HepG2 (cell line): ENCODE measurements around the gene TENT4B. TPM values are rescaled to one million over a fixed set of nuclear protein-coding genes. Genes with fewer than 3 reads are reported as not detected.
A peak's percentile ranks its signal among the peaks of the same experiment; 100 is the strongest.

ENCODE experiments used
- BRCA1 ChIP-seq: sonication (generic); formaldehyde crosslinking; IDR thresholded peaks from 2 replicates; pipeline ENCODE4 v1.4.0; 2020; ENCODE audit warnings: missing genetic modification reagents
- CCDC6 ChIP-seq: sonication (generic); formaldehyde crosslinking; IDR thresholded peaks from 2 replicates; pipeline ENCODE4 v1.8.1; 2022; ENCODE audit warnings: mild to moderate bottlenecking, missing genetic modification reagents, moderate library complexity
- EED ChIP-seq: sonication (generic); formaldehyde crosslinking; IDR thresholded peaks from 2 replicates; pipeline ENCODE4 v1.5.0; 2020; ENCODE audit warnings: mild to moderate bottlenecking, missing genetic modification reagents
- GPN1 ChIP-seq: sonication (generic); formaldehyde crosslinking; IDR thresholded peaks from 2 replicates; pipeline ENCODE4 v1.5.1; 2020; ENCODE audit warnings: missing genetic modification reagents, borderline replicate concordance
- MEIS1 ChIP-seq: sonication (generic); formaldehyde crosslinking; IDR thresholded peaks from 2 replicates; pipeline ENCODE4 v1.9.0; 2021; ENCODE audit warnings: mild to moderate bottlenecking, missing genetic modification reagents, moderate library complexity, borderline replicate concordance
- NFRKB ChIP-seq: fragments of 450-650 bp; IDR thresholded peaks from 2 replicates; pipeline ENCODE4 v1.6.1; 2017
- PCBP1 ChIP-seq: fragments of 200-400 bp; formaldehyde crosslinking; IDR thresholded peaks from 2 replicates; pipeline ENCODE4 v1.6.1; 2017; ENCODE audit warnings: mild to moderate bottlenecking, low read depth, low read length, borderline replicate concordance
- SRY ChIP-seq: sonication (generic); formaldehyde crosslinking; IDR thresholded peaks from 2 replicates; pipeline ENCODE4 v1.8.0; 2022; ENCODE audit warnings: mild to moderate bottlenecking, missing genetic modification reagents
- ZC3H13 ChIP-seq: sonication (generic); formaldehyde crosslinking; IDR thresholded peaks from 2 replicates; pipeline ENCODE4 v1.8.1; 2023; ENCODE audit warnings: mild to moderate bottlenecking, missing genetic modification reagents, moderate library complexity
- ZNF20 ChIP-seq: sonication (generic); formaldehyde crosslinking; IDR thresholded peaks from 2 replicates; pipeline ENCODE4 v1.4.0; 2020; ENCODE audit warnings: mild to moderate bottlenecking, moderate library complexity, missing genetic modification reagents
- ZNF563 ChIP-seq: sonication (generic); formaldehyde crosslinking; IDR thresholded peaks from 2 replicates; pipeline ENCODE4 v1.8.0; 2022; ENCODE audit warnings: mild to moderate bottlenecking, moderate library complexity, missing genetic modification reagents
- ZNF747 ChIP-seq: sonication (generic); formaldehyde crosslinking; IDR thresholded peaks from 2 replicates; pipeline ENCODE4 v1.8.1; 2023; ENCODE audit warnings: missing genetic modification reagents, mild to moderate bottlenecking, borderline replicate concordance
- ZSCAN25 ChIP-seq: sonication (generic); formaldehyde crosslinking; IDR thresholded peaks from 2 replicates; pipeline ENCODE4 v1.8.0; 2022; ENCODE audit warnings: mild to moderate bottlenecking, missing genetic modification reagents
- polyA plus RNA-seq, 8 experiments: library from polyadenylated mRNA; depleted of rRNA in 3 of 8; stranded (reverse) in 7 of 8; unstranded in 1 of 8; fragments of >200 nt; fragmentation: Illumina TruSeq in 4 of 8; extraction: Trizol in 4 of 8; gene quantifications; 2 replicates each; pipeline versions ENCODE4 v1.2.1 to v1.2.3, GENCODE V29; 2011 to 2016; ENCODE audit warnings: low read depth in 4 of 8, missing spikeins in 1 of 8, mixed read lengths in 1 of 8; ENCODE audit not compliant: insufficient read depth in 1 of 8
- total RNA-seq, 5 experiments: library from RNA; depleted of rRNA; stranded (reverse); fragments of >200 nt; fragmentation: Illumina TruSeq; extraction: Trizol; gene quantifications; 2 replicates each; pipeline ENCODE4 v1.2.3, GENCODE V29; 2016; ENCODE audit warnings: low read depth in 1 of 5
- TF ChIP-seq, protein P1 (sequence below): IDR thresholded peaks from 2 replicates; pipeline ENCODE4 v1.6.1; 2016; ENCODE audit warnings: mild to moderate bottlenecking, missing biosample characterization, missing genetic modification reagents
- TF ChIP-seq, protein P2 (sequence below): IDR thresholded peaks from 2 replicates; pipeline ENCODE4 v1.6.1; 2016
- TF ChIP-seq, protein P3 (sequence below): sonication (generic); formaldehyde crosslinking; IDR thresholded peaks from 2 replicates; pipeline ENCODE4 v1.5.0; 2020; ENCODE audit warnings: mild to moderate bottlenecking, missing genetic modification reagents
- TF ChIP-seq, protein P4 (sequence below): sonication (generic); formaldehyde crosslinking; IDR thresholded peaks from 2 replicates; pipeline ENCODE4 v1.8.1; 2023; ENCODE audit warnings: mild to moderate bottlenecking, missing genetic modification reagents
- TF ChIP-seq, protein P5 (sequence below): sonication (generic); formaldehyde crosslinking; IDR thresholded peaks from 2 replicates; pipeline ENCODE4 v1.5.0; 2020; ENCODE audit warnings: mild to moderate bottlenecking, missing genetic modification reagents
- TF ChIP-seq, protein P6 (sequence below): IDR thresholded peaks from 2 replicates; pipeline ENCODE4 v1.6.1; 2018; ENCODE audit warnings: missing genetic modification reagents, mild to moderate bottlenecking, missing compliant biosample characterization

The TENT4B gene
- total and polyA plus RNA-seq, 2 of the 13 experiments (the other 11 are each of a cell fraction or from before 2014, with no cell fraction given): 15.0 to 32.8 TPM

DNA sequence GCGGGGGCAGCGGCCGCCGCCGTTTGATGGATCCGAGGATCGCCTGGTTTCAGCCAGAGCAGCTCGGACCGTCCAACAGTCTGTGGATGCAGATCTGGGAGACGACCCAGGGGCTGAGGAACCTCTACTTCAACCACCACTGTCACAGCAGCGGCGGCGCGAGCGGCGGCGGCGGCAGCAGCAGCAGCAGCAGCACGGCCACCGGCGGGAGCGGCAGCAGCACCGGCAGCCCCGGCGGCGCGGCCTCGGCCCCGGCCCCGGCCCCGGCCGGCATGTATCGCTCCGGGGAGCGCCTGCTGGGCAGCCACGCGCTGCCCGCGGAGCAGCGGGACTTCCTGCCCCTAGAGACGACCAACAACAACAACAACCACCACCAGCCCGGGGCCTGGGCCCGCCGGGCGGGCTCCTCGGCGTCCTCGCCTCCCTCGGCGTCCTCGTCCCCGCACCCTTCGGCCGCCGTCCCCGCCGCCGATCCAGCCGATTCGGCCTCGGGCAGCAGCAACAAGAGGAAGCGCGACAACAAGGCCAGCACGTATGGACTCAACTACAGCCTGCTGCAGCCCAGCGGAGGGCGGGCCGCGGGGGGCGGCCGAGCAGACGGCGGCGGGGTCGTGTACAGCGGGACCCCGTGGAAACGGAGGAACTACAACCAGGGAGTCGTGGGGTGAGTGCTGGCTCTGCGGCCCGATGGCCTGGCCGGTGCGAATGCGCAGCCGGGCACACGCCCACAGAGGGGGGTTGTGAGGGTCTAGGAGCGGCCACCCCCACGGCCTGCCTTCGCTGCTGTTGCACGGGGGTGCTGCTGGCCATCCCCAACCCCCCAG lies 702 bp downstream of the TENT4B start (continued):
- peak; percentile 39; the same call in 1 of the 2 replicates for TF ChIP-seq CCDC6 (CRISPR knock-in tag)
- peak; percentile 78 for TF ChIP-seq EED (CRISPR knock-in tag)
- TF ChIP-seq BRCA1 (CRISPR knock-in tag): no peak
- 0 out of 2 replicates have a peak, but pooled peaks have one; percentile 50 for TF ChIP-seq ZSCAN25 (CRISPR knock-in tag)
- TF ChIP-seq, protein P1, sequence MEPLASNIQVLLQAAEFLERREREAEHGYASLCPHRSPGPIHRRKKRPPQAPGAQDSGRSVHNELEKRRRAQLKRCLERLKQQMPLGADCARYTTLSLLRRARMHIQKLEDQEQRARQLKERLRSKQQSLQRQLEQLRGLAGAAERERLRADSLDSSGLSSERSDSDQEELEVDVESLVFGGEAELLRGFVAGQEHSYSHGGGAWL: peak; percentile 82; the same call in 1 of the 2 replicates
- 0 out of 2 replicates have a peak, but pooled peaks have one; percentile 42 for TF ChIP-seq MEIS1 (CRISPR knock-in tag)
- TF ChIP-seq SRY (CRISPR knock-in tag): peak; percentile 48
- 0 out of 2 replicates have a peak, but pooled peaks have one; percentile 37 for TF ChIP-seq ZNF747 (CRISPR knock-in tag)
- TF ChIP-seq, protein P2, sequence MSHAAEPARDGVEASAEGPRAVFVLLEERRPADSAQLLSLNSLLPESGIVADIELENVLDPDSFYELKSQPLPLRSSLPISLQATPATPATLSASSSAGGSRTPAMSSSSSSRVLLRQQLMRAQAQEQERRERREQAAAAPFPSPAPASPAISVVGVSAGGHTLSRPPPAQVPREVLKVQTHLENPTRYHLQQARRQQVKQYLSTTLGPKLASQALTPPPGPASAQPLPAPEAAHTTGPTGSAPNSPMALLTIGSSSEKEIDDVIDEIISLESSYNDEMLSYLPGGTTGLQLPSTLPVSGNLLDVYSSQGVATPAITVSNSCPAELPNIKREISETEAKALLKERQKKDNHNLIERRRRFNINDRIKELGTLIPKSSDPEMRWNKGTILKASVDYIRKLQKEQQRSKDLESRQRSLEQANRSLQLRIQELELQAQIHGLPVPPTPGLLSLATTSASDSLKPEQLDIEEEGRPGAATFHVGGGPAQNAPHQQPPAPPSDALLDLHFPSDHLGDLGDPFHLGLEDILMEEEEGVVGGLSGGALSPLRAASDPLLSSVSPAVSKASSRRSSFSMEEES (CRISPR knock-in tag): peak; percentile 27; the same call in 1 of the 2 replicates
- TF ChIP-seq ZNF563: peak; percentile 76
- no peak for TF ChIP-seq ZNF20 (CRISPR knock-in tag)
- TF ChIP-seq, protein P3, sequence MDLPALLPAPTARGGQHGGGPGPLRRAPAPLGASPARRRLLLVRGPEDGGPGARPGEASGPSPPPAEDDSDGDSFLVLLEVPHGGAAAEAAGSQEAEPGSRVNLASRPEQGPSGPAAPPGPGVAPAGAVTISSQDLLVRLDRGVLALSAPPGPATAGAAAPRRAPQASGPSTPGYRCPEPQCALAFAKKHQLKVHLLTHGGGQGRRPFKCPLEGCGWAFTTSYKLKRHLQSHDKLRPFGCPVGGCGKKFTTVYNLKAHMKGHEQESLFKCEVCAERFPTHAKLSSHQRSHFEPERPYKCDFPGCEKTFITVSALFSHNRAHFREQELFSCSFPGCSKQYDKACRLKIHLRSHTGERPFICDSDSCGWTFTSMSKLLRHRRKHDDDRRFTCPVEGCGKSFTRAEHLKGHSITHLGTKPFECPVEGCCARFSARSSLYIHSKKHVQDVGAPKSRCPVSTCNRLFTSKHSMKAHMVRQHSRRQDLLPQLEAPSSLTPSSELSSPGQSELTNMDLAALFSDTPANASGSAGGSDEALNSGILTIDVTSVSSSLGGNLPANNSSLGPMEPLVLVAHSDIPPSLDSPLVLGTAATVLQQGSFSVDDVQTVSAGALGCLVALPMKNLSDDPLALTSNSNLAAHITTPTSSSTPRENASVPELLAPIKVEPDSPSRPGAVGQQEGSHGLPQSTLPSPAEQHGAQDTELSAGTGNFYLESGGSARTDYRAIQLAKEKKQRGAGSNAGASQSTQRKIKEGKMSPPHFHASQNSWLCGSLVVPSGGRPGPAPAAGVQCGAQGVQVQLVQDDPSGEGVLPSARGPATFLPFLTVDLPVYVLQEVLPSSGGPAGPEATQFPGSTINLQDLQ (CRISPR knock-in tag): no peak
- TF ChIP-seq, protein P4, sequence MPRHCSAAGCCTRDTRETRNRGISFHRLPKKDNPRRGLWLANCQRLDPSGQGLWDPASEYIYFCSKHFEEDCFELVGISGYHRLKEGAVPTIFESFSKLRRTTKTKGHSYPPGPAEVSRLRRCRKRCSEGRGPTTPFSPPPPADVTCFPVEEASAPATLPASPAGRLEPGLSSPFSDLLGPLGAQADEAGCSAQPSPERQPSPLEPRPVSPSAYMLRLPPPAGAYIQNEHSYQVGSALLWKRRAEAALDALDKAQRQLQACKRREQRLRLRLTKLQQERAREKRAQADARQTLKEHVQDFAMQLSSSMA (CRISPR knock-in tag): 0 out of 2 replicates have a peak, but pooled peaks have one; percentile 56
- 0 out of 2 replicates have a peak, but pooled peaks have one; percentile 68 for TF ChIP-seq GPN1 (CRISPR knock-in tag)
- peak; percentile 80; the same call in 1 of the 2 replicates for TF ChIP-seq ZC3H13 (CRISPR knock-in tag)
- no peak for TF ChIP-seq NFRKB
- TF ChIP-seq, protein P5, sequence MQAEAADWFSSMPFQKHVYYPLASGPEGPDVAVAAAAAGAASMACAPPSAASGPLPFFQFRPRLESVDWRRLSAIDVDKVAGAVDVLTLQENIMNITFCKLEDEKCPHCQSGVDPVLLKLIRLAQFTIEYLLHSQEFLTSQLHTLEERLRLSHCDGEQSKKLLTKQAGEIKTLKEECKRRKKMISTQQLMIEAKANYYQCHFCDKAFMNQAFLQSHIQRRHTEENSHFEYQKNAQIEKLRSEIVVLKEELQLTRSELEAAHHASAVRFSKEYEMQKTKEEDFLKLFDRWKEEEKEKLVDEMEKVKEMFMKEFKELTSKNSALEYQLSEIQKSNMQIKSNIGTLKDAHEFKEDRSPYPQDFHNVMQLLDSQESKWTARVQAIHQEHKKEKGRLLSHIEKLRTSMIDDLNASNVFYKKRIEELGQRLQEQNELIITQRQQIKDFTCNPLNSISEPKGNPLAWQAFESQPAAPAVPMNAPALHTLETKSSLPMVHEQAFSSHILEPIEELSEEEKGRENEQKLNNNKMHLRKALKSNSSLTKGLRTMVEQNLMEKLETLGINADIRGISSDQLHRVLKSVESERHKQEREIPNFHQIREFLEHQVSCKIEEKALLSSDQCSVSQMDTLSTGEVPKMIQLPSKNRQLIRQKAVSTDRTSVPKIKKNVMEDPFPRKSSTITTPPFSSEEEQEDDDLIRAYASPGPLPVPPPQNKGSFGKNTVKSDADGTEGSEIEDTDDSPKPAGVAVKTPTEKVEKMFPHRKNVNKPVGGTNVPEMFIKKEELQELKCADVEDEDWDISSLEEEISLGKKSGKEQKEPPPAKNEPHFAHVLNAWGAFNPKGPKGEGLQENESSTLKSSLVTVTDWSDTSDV: peak; percentile 74; the same call in 1 of the 2 replicates
- TF ChIP-seq, protein P6, sequence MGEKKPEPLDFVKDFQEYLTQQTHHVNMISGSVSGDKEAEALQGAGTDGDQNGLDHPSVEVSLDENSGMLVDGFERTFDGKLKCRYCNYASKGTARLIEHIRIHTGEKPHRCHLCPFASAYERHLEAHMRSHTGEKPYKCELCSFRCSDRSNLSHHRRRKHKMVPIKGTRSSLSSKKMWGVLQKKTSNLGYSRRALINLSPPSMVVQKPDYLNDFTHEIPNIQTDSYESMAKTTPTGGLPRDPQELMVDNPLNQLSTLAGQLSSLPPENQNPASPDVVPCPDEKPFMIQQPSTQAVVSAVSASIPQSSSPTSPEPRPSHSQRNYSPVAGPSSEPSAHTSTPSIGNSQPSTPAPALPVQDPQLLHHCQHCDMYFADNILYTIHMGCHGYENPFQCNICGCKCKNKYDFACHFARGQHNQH (CRISPR knock-in tag): 0 out of 2 replicates have a peak, but pooled peaks have one; percentile 22
- 0 out of 2 replicates have a peak, but pooled peaks have one; percentile 52 for TF ChIP-seq PCBP1
